KMS-11 (cell line): ENCODE results near the gene PCSK6.
"Not testable (repeated sequence)": the region's sequence is repeated elsewhere in the genome, so short reads cannot be mapped to it uniquely, and the experiment has no call there.

Experiments used
- H2AFZ ChIP-seq: fragments of 200-600 bp; sonication (generic); 2 replicates; pipeline ENCODE4 v1.6.1; 2016; ENCODE audit warnings: antibody characterized with exemption, mixed run types, low read depth
- H3K27ac ChIP-seq: fragments of 200-600 bp; sonication (generic); 2 replicates; pipeline ENCODE4 v1.6.1; 2016; ENCODE audit warnings: mild to moderate bottlenecking, mixed run types
- H3K27me3 ChIP-seq: fragments of 200-600 bp; sonication (generic); 2 replicates; pipeline ENCODE4 v1.6.1; 2017; ENCODE audit warnings: mild to moderate bottlenecking, low read depth, mixed run types, moderate library complexity; ENCODE audit not compliant: insufficient read depth
- H3K36me3 ChIP-seq: fragments of 200-600 bp; sonication (generic); 2 replicates; pipeline ENCODE4 v1.6.1; 2017; ENCODE audit warnings: mild to moderate bottlenecking, mixed run types; ENCODE audit not compliant: insufficient read depth
- H3K4me1 ChIP-seq: fragments of 200-600 bp; sonication (generic); 2 replicates; pipeline ENCODE4 v1.6.1; 2016; ENCODE audit warnings: mild to moderate bottlenecking, low read depth, mixed run types; ENCODE audit not compliant: poor library complexity, severe bottlenecking
- H3K4me2 ChIP-seq: fragments of 200-600 bp; sonication (generic); 2 replicates; pipeline ENCODE4 v1.7.0; 2016; ENCODE audit warnings: mild to moderate bottlenecking, mixed run types
- H3K4me3 ChIP-seq: fragments of 200-600 bp; sonication (generic); IDR thresholded peaks from 2 replicates; pipeline ENCODE4 v1.6.1; 2017; ENCODE audit warnings: low read depth, low read length, mixed read lengths; ENCODE audit not compliant: insufficient read depth
- H3K79me2 ChIP-seq: fragments of 200-600 bp; sonication (generic); 2 replicates; pipeline ENCODE4 v1.6.1; 2016; ENCODE audit warnings: low read depth, mixed run types; ENCODE audit not compliant: insufficient read depth
- H3K9ac ChIP-seq: fragments of 200-600 bp; sonication (generic); 2 replicates; pipeline ENCODE4 v1.6.1; 2016; ENCODE audit warnings: mild to moderate bottlenecking, mixed run types
- H4K20me1 ChIP-seq: fragments of 200-600 bp; sonication (generic); 2 replicates; pipeline ENCODE4 v1.6.1; 2016; ENCODE audit warnings: mild to moderate bottlenecking, mixed run types; ENCODE audit not compliant: insufficient read depth
- TF ChIP-seq, protein P1 (sequence below): fragments of 200-600 bp; sonication (generic); conservative IDR thresholded peaks from 2 replicates; pipeline ENCODE4 v1.6.1; 2017; ENCODE audit warnings: low read depth, mild to moderate bottlenecking, antibody characterized with exemption, low read length, moderate library complexity, mixed read lengths

The PCSK6 gene

DNA sequence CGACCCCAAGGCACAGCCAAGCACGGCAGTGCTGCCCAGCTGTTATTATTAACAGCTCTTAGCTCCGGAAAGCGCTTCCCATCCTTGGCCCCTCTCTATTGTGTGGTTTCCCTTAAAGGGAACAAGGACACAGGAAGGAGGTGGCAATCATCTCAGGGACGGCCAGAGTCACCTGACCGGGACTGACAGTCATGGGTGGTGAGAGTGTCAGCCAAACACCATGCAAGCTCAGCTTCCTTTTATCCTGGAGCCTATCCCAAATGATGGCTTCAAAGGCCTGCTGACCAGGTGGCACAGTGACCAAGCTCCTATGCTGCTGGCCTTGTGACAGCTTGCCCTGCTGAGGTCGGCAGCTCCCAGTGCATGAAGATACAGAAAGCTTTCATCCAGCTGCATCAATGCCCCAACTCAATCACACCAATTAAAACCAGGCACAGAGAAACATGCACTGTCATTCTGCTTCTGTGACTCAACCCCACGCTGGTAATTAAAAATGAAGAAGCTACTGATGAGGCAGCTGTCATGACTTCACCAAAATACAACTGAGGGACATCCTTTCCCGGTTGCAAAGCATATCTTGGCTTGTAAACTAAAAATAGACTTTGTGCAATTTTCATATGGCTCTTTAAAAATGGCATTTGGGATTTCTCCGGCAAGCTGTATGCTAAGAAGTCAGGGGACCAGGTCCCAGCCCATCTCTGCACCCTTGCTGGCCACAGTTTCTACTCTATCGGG is 34.0 kb downstream of the PCSK6 start:
- no peaks in the 10 kb centered on the region for H3K27me3 ChIP-seq
- no peak overlapping the region for H2AFZ ChIP-seq
- no peaks in the 10 kb centered on the region for H3K79me2 ChIP-seq
- no peaks in the 10 kb centered on the region for H4K20me1 ChIP-seq
- H3K27ac ChIP-seq: no peak overlapping the region
- no peak overlapping the region for H3K4me3 ChIP-seq
- no peak overlapping the region for H3K4me2 ChIP-seq
- no peaks in the 10 kb centered on the region for H3K4me1 ChIP-seq
- no peak overlapping the region for H3K9ac ChIP-seq
- H3K36me3 ChIP-seq: no peaks in the 10 kb centered on the region
- TF ChIP-seq, protein P1, sequence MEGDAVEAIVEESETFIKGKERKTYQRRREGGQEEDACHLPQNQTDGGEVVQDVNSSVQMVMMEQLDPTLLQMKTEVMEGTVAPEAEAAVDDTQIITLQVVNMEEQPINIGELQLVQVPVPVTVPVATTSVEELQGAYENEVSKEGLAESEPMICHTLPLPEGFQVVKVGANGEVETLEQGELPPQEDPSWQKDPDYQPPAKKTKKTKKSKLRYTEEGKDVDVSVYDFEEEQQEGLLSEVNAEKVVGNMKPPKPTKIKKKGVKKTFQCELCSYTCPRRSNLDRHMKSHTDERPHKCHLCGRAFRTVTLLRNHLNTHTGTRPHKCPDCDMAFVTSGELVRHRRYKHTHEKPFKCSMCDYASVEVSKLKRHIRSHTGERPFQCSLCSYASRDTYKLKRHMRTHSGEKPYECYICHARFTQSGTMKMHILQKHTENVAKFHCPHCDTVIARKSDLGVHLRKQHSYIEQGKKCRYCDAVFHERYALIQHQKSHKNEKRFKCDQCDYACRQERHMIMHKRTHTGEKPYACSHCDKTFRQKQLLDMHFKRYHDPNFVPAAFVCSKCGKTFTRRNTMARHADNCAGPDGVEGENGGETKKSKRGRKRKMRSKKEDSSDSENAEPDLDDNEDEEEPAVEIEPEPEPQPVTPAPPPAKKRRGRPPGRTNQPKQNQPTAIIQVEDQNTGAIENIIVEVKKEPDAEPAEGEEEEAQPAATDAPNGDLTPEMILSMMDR: no peak

DNA sequence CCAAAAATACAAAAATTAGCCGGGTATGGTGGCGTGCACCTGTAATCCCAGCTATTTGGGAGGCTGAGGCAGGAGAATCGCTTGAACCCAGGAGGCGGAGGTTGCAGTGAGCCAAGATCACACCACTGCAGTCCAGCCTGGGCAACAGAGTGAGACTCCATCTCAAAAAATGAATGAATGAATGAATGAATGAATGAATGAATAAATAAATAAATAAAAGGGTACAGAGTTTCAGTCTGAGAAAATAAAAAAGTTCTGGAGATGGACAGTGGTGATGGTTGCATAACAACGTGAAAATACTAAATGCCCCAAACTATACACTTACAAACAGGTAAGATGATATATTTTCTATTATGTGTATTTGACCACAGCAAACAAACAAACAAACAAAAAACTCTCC is 34.7 kb downstream of the PCSK6 start:
- not testable (repeated sequence) for H3K27ac ChIP-seq, H3K79me2 ChIP-seq, H4K20me1 ChIP-seq, H3K27me3 ChIP-seq, H3K4me2 ChIP-seq, H3K4me1 ChIP-seq, H3K4me3 ChIP-seq, H3K9ac ChIP-seq, H2AFZ ChIP-seq, H3K36me3 ChIP-seq

DNA sequence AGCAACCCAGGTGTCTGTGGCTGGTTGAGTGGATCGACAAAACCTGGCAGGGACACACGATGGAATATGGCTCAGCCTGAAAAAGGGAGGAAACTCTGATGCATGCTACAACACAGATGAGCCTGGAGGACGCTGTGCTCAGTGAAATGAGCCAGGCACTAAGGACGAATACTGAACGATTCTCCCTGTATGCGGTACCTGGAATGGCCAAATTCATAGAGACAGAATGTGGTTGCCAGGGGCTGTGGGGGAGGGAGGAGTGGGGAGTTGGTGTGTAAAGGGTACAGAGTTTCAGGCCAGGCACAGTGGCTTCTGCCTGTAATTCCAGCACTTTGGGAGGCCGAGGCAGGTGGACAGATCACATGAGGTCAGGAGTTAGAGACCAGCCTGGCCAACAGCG is 35.1 kb downstream of the PCSK6 start:
- Histone ChIP-seq H3K9ac (no peak overlapping the region), H4K20me1 (no peaks in the 10 kb centered on the region), H3K36me3 (no peaks in the 10 kb centered on the region), H3K27me3 (no peaks in the 10 kb centered on the region), H3K4me3 (no peak overlapping the region), H2AFZ (no peak overlapping the region), H3K4me2 (no peak overlapping the region), H3K27ac (no peak overlapping the region), H3K4me1 (no peaks in the 10 kb centered on the region), H3K79me2 (no peaks in the 10 kb centered on the region)
- TF ChIP-seq, protein P1: no peak

DNA sequence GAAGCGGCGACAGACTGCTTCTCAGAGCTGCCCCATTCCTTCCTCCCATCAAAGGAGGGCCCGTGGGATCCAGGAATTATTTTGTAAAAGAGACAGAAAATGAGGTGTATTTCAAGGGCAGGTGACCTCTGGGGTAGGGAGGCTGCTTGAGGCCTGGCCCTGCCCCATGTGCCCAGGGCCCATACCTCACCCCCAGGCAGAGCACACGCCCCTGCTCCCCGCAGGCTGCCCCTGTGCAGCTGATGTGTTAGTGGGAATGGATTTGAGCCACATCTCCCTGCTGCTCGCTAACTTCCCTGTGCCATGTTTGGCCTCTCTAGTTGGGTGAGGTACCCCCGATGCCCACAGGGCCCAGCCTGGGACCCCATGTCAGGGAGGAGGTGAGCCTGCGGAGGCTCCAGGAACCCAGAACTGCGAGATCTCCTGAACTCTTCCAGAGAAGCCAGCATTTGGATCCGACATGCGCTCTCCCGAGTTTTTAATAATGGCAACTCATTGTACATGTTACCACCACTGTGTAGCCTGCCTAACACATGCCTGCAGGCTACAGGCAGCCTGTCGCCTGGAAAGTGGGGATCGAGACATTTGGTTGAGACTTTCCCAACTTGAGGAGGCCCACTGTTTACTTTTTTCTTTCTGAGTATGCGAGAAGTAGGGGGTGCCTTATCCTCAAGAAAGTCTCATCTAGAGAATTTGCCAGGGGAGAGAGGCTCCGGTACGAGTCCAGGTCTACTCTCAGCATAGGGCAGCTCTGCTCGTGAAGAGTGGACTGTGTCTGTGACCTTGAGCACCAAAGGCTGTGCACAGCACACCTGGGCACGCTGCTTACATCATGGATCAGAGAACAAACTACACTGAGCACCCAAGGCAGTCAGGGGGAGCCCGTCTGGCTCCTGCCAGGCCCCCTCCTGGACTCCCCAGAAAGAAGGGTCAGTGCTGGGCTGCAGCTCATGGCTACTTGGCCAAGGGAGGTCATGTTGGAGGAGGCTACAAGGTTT is 36.1 kb downstream of the PCSK6 start:
- H4K20me1 ChIP-seq: no peaks in the 10 kb centered on the region
- no peak overlapping the region for H3K4me3 ChIP-seq
- H3K36me3 ChIP-seq: no peaks in the 10 kb centered on the region
- H3K4me1 ChIP-seq: no peaks in the 10 kb centered on the region
- no peaks in the 10 kb centered on the region for H3K27me3 ChIP-seq
- H3K9ac ChIP-seq: no peak overlapping the region
- TF ChIP-seq, protein P1: no peak
- no peak overlapping the region for H3K4me2 ChIP-seq
- no peak overlapping the region for H3K27ac ChIP-seq
- H2AFZ ChIP-seq: no peak overlapping the region
- no peaks in the 10 kb centered on the region for H3K79me2 ChIP-seq
